ENCODE measurements around the gene ID2. TPM values are rescaled to one million over a fixed set of nuclear protein-coding genes. Genes with fewer than 3 reads are reported as not detected.
A peak's percentile ranks its signal among the peaks of the same experiment; 100 is the strongest.

Gene ID2
- total and polyA plus RNA-seq, 2 of the 13 experiments (the other 11 are each of a cell fraction or from before 2014, with no cell fraction given) = 214 to 719 TPM

GRCh38 chr2:8693157-8693821, 11.4 kb downstream of the ID2 start (continued):
- no peak for TF ChIP-seq ZBTB49 (CRISPR knock-in tag; IDR thresholded peaks at IDR 0.05; ENCODE audit: borderline replicate concordance)
- TF ChIP-seq ZZZ3 (CRISPR knock-in tag; IDR thresholded peaks at IDR 0.05; ENCODE audit: borderline replicate concordance) = no peak
- no peak for TF ChIP-seq MBD4 (IDR thresholded peaks at IDR 0.05; ENCODE audit: borderline replicate concordance, low read length)
- TF ChIP-seq CTCF (CRISPR knock-in tag; IDR thresholded peaks at IDR 0.05) = peak; percentile 96
- TF ChIP-seq ZNF276 (CRISPR knock-in tag; IDR thresholded peaks at IDR 0.05; ENCODE audit: low read depth) = no peak
- TF ChIP-seq DMAP1 (CRISPR knock-in tag; IDR thresholded peaks at IDR 0.05) = no peak
- no peak for TF ChIP-seq TP53 (CRISPR knock-in tag; conservative IDR thresholded peaks at IDR 0.05)
- TF ChIP-seq ZNF382 (CRISPR knock-in tag; IDR thresholded peaks at IDR 0.05; ENCODE audit: borderline replicate concordance) = no peak
- no peak for TF ChIP-seq MTERF4 (CRISPR knock-in tag; IDR thresholded peaks at IDR 0.05)
- TF ChIP-seq LCORL (IDR thresholded peaks at IDR 0.05) = no peak
- TF ChIP-seq LCORL (CRISPR knock-in tag; IDR thresholded peaks at IDR 0.05) = peak; percentile 73
- no peak for TF ChIP-seq ZUFSP (CRISPR knock-in tag; IDR thresholded peaks at IDR 0.05; ENCODE audit: borderline replicate concordance)
- TF ChIP-seq EP300 (IDR thresholded peaks at IDR 0.05; ENCODE audit: low read depth in 2 of 2, low read length in 2 of 2) = no peak
- TF ChIP-seq EP300 (CRISPR knock-in tag; IDR thresholded peaks at IDR 0.05; ENCODE audit: borderline replicate concordance) = no peak; the same call in 1 of the 2 replicates
- no peak for TF ChIP-seq RARA (CRISPR knock-in tag; IDR thresholded peaks at IDR 0.05)
- 0 out of 2 replicates have a peak, but pooled peaks have one; percentile 50 for TF ChIP-seq SAFB2 (CRISPR knock-in tag; IDR thresholded peaks at IDR 0.05; ENCODE audit: borderline replicate concordance, low read depth)
- peak; percentile 77; the same call in 1 of the 2 replicates for TF ChIP-seq ZNF350 (CRISPR knock-in tag; IDR thresholded peaks at IDR 0.05; ENCODE audit: borderline replicate concordance, low read depth)
- TF ChIP-seq IKZF1 (IDR thresholded peaks at IDR 0.05) = no peak
- TF ChIP-seq ADNP (CRISPR knock-in tag; IDR thresholded peaks at IDR 0.05) = no peak
- no peak for TF ChIP-seq JUND (CRISPR knock-in tag; IDR thresholded peaks at IDR 0.05)

All from HepG2 (cell line).